Lung (tissue), 12 donors: Measurements from ENCODE around the gene IGFALS. TPM values are rescaled to one million over a fixed set of nuclear protein-coding genes. Genes with fewer than 3 reads are reported as not detected.

Experiments used
- ATAC-seq: fragments of 200-7000 bp; cut with Tn5 transposase; one replicate; pipeline ENCODE4 v1.9.1; 2020; ENCODE audit warnings: moderate number of reproducible peaks; ENCODE audit not compliant: insufficient read depth, low FRiP score
- DNase-seq, 3 donors: peaks; one replicate each; pipeline ENCODE4 v3.0.0-alpha.2; 2013 to 2017
- H3K27ac ChIP-seq, 2 donors: one replicate each; pipeline ENCODE4 v1.5.1; 2013; ENCODE audit warnings: mild to moderate bottlenecking in 2 of 2, moderate library complexity in 2 of 2, control low read depth in 1 of 2, inconsistent platforms in 1 of 2, low read depth in 1 of 2, low read length in 1 of 2
- H3K27me3 ChIP-seq, 3 donors: one replicate each; pipeline ENCODE4 v1.5.1; 2013; ENCODE audit warnings: low read length in 2 of 3; ENCODE audit not compliant: control insufficient read depth in 3 of 3, insufficient read depth in 3 of 3
- H3K36me3 ChIP-seq, 4 donors: one replicate each; pipeline ENCODE4 v1.5.1; 2013; ENCODE audit warnings: low read length in 4 of 4, mild to moderate bottlenecking in 1 of 4, moderate library complexity in 1 of 4; ENCODE audit not compliant: control insufficient read depth in 4 of 4, insufficient read depth in 4 of 4
- H3K4me1 ChIP-seq, 5 donors: one replicate each; pipeline ENCODE4 v1.5.1; 2013; ENCODE audit warnings: low read length in 5 of 5, mild to moderate bottlenecking in 2 of 5, moderate library complexity in 1 of 5; ENCODE audit not compliant: control insufficient read depth in 5 of 5, insufficient read depth in 5 of 5
- H3K4me3 ChIP-seq: one replicate; pipeline ENCODE4 v1.5.1; 2013; ENCODE audit warnings: mild to moderate bottlenecking, control low read depth, moderate library complexity
- H3K9ac ChIP-seq, 2 donors: one replicate each; pipeline ENCODE4 v1.5.1; 2013; ENCODE audit warnings: low read length in 2 of 2, control low read depth in 1 of 2; ENCODE audit not compliant: insufficient read depth in 1 of 2
- H3K9me3 ChIP-seq, 4 donors: one replicate each; pipeline ENCODE4 v1.5.1; 2013; ENCODE audit warnings: low read length in 3 of 4, mild to moderate bottlenecking in 1 of 4, moderate library complexity in 1 of 4; ENCODE audit not compliant: control insufficient read depth in 4 of 4, insufficient read depth in 3 of 4
- WGBS, 2 donors: extraction: QIAGEN DNeasy Blood & Tissue Kit; methylation state at CpG; one replicate each; pipeline ENCODE4 v1.1.7; 2013; 5-methylcytosine and 5-hydroxymethylcytosine counted together
- polyA plus RNA-seq, 2 donors: library from polyadenylated mRNA; stranded (reverse); fragments of 200-250 nt; gene quantifications; one replicate each; pipeline ENCODE4 v1.2.1, GENCODE V29; 2013
- total RNA-seq, 2 donors: library from RNA; depleted of rRNA in 1 of 2; stranded (reverse); fragments of >200 nt in 1 of 2; gene quantifications; one replicate each; pipeline ENCODE4 v1.2.1, GENCODE V29; 2014 to 2021
- TF ChIP-seq, protein P1 (sequence below): IDR thresholded peaks from 2 replicates; pipeline ENCODE4 v1.5.1; 2012; ENCODE audit warnings: mild to moderate bottlenecking; ENCODE audit errors: control extremely low read depth, extremely low read depth
- donor health status: control.
- donor health status: control.
- donor health status: Bipolar disorder and iron deficiency.
- donor health status: healthy.
- donor health status: DM: yes; HTN: yes; CAD: no.

The IGFALS gene
- total and polyA plus RNA-seq, 4 donors, result 1.2 to 4.4 (median 1.5) TPM

DNA sequence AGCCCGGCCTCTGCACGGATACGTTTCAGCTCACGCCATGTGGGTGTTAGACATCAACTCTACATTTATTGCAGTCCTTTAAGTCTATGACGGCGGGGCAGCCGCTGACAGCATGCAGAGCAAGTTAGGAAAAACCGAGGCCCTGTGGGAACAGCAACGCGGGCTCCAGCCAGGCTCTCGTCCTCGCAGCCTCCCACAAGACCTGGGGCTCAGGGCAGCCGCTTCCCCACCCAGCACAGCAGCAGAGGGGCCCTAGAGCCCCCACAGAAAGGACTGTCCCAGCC lies 16.9 kb downstream of the IGFALS start:
- no peak for DNase-seq
- H3K4me1 ChIP-seq, result peaks cover 0 to 28% (median 3%) of the 10 kb centered on the region in 5 donors
- H3K9me3 ChIP-seq, result no peaks in the 10 kb centered on the region
- TF ChIP-seq, protein P1, sequence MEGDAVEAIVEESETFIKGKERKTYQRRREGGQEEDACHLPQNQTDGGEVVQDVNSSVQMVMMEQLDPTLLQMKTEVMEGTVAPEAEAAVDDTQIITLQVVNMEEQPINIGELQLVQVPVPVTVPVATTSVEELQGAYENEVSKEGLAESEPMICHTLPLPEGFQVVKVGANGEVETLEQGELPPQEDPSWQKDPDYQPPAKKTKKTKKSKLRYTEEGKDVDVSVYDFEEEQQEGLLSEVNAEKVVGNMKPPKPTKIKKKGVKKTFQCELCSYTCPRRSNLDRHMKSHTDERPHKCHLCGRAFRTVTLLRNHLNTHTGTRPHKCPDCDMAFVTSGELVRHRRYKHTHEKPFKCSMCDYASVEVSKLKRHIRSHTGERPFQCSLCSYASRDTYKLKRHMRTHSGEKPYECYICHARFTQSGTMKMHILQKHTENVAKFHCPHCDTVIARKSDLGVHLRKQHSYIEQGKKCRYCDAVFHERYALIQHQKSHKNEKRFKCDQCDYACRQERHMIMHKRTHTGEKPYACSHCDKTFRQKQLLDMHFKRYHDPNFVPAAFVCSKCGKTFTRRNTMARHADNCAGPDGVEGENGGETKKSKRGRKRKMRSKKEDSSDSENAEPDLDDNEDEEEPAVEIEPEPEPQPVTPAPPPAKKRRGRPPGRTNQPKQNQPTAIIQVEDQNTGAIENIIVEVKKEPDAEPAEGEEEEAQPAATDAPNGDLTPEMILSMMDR, result no peak
- H3K27ac ChIP-seq, result no peak overlapping the region
- no peak overlapping the region for H3K9ac ChIP-seq
- H3K27me3 ChIP-seq, result no peaks in the 10 kb centered on the region
- peaks cover 4 to 41% (median 14%) of the 10 kb centered on the region in 4 donors for H3K36me3 ChIP-seq
- no peak for ATAC-seq
- H3K4me3 ChIP-seq, result no peak overlapping the region
- WGBS, 2 donors, result 90 to 93% methylated on average over 13 of the region's 13 CpGs

DNA sequence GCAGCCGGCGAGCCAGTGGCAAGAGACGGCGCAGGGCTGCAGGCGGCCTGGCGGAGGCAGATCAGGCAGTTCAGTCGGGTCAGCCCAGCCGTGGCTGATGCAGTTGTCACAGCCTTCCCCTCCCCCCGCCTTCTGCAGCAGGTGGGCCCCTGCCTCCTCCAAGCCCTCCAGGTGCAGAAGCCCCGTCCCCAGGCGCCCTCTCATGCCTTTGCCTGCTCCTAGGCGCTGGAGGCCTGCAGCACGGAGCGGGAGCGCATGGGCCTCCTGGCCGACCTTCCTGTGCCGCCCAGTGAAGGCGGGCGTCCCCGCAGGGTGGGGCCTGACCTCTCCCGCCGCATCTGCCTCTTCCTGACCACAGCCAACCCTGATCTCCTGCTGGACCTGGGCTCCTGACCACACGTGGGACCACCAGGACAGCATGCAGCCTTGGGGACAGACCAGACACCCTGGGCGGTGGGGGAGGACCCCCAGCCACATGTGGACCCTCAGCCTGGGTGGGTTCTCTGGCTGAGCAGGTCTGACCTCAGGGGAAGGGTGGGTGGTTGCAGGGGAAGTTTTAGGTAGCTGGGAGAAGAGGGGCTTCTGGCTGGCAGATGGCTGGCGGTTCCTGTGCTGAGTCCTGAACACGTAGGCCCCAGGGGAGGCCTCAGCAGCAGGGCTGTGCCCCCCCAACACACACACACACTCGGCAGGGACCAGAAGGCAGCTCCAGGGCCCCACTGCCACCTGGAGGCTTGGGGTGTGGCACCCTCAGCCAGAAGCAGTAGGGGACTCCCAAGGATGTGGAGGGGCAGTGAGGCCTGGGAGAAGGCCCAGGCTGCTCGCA lies 17.4 kb downstream of the IGFALS start:
- Histone ChIP-seq H3K27ac (no peak overlapping the region), H3K4me3 (no peak overlapping the region), H3K4me1 (peaks cover 0 to 23% (median under 1%) of the 10 kb centered on the region in 5 donors), H3K36me3 (peaks cover 4 to 41% (median 14%) of the 10 kb centered on the region in 4 donors), H3K9me3 (no peaks in the 10 kb centered on the region), H3K27me3 (no peaks in the 10 kb centered on the region), H3K9ac (no peak overlapping the region)
- TF ChIP-seq, protein P1, result no peak
- no peak for ATAC-seq
- 84% methylated on average over 26 to 28 of the region's 28 CpGs for WGBS, 2 donors
- no peak for DNase-seq

DNA sequence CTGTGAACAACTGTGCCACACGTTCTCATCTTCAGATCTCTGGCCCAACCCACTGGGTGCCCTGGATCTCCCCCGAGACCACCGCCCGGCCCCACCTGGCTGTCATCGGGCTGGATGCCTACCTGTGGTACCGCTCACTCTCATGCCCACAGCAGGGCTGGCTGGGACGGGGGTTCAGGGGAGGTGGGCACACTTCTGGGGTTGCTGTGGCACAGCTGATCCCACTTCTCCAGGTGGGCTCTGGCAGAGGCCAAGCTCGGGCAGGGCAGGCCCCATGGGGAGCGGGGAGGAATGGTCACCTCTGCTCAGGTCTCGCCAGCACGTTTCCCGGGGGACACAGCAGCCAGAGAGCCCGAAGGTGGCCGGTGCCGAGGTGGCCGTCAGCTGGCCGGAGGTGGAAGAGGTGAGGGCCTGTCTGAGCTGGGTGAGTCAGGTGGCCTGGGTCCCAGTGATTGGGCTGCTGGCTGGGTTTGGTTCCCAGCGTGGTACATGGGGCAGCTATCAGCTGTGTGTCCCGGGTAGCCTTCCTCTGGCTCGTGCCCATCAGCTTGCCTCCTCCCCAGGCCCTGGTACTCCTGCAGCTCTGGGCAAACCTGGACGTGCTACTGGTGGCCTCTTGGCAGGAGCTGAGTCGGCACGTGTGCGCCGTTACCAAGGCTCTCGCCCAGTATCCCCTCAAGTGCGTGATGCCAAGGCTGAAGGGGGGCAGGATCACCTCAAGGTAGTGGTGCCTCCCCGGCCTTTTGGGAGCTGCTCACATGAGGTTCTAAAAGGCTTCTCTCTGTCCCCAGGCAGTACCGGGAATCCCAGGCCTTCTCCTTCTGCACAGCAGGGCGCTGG lies 18.3 kb downstream of the IGFALS start:
- WGBS, 2 donors, result 93 to 95% methylated on average over 29 to 30 of the region's 30 CpGs
- no peak overlapping the region for H3K4me3 ChIP-seq
- H3K4me1 ChIP-seq, result peaks cover 0 to 25% (median 0%) of the 10 kb centered on the region in 5 donors
- H3K9me3 ChIP-seq, result no peaks in the 10 kb centered on the region
- no peak for DNase-seq
- peaks cover 4 to 40% (median 10%) of the 10 kb centered on the region in 4 donors for H3K36me3 ChIP-seq
- ATAC-seq, result no peak
- H3K9ac ChIP-seq, result no peak overlapping the region
- H3K27ac ChIP-seq, result no peak overlapping the region
- no peaks in the 10 kb centered on the region for H3K27me3 ChIP-seq
- TF ChIP-seq, protein P1, result no peak
